Stimulated activated CD4-positive, alpha-beta T cell treated with anti-CD3 and anti-CD28 coated beads, Interleukin-4, amount 100 ng/mL, for 4 hours (primary cell): ENCODE results near the gene OR4A16.

Experiments used
- DNase-seq, 2 experiments: peaks; one replicate each; pipeline ENCODE4 v3.0.0-alpha.2; 2020

The OR4A16 gene, protein sequence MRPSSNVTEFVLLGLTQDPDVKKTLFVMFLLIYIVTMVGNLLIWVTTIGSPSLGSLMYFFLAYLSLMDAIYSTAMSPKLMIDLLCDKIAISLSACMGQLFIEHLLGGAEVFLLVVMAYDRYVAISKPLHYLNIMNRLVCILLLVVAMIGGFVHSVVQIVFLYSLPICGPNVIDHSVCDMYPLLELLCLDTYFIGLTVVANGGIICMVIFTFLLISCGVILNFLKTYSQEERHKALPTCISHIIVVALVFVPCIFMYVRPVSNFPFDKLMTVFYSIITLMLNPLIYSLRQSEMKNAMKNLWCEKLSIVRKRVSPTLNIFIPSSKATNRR

DNA sequence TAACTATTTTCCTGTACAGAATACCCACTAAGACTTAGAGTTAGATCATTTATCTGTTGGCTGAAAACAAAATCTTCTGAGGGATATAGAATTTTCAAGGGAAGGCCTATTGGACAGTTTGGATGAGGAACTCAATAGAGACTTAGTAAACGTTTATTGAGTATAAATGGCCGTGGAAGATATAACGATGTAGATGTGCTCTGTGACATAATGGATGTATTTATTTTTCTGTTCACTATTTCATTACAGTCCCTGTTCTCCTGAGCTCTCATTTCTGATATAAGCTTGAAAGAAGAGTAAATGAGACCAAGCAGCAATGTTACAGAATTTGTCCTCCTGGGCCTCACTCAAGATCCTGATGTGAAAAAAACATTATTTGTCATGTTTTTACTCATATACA is at the start of gene OR4A16:
Gene OR4A16 (plus strand): TSS at position 301 of the 400 bp plus-strand sequence. CDS start 0 bp downstream, at position 301.
- no peak for DNase-seq

DNA sequence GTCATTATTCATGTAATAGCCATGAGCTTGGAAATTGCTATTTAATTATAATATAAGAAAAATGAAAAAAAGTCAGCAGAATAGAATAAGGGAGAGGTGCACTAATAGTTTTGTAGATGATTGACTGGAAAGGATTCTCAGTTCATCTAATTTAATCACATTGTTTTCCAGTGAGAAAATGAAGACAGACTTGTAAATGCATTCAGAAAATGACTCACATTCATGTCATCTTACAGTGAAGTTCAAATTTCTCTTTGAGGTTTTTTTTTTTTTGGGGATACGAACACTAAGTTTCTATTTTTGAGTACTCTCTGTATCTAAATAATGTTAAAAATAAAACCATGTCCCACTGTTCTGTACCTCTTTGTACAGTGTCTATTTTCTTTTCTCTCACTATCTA is 18.5 kb upstream of the OR4A16 start:
- no peak for DNase-seq

DNA sequence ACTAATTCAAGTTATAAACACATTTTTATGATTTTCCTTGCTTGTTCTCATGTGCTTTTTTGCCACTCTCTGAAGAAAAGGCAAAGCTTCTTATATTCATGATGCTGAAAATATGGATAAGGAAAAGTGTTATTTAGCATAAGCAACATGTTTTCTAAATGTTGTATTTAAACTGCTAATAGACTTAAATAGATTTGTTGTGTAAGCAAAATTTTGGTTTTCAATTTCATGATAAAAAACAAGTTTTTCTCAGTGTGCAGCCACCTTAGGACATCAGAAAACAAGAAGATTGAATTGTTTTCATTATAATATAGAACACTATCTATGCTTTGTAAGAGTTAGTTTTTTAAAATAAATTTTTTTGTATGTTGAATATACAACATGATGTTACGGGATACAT is 2.3 kb downstream of the OR4A16 start:
- no peak for DNase-seq

DNA sequence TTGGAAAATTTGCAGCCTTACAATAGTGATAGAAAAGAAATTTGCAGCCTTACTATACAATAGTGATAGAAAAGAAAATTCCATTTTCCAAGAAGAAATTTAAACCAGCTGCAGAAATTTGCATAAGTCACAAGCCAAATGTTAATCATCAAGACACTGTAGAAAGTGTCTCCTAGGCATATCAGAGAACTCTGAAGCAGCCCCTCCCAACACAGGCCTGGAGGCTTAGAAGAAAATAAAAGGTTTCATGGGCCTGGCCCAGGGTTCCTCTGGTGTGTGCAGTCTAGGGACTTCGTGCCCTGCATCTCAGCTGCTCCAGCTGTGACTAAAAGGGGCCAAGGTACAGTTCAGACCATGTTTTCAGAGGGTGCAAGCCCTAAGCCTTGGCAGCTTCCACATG is 6.0 kb downstream of the OR4A16 start:
- DNase-seq = no peak

DNA sequence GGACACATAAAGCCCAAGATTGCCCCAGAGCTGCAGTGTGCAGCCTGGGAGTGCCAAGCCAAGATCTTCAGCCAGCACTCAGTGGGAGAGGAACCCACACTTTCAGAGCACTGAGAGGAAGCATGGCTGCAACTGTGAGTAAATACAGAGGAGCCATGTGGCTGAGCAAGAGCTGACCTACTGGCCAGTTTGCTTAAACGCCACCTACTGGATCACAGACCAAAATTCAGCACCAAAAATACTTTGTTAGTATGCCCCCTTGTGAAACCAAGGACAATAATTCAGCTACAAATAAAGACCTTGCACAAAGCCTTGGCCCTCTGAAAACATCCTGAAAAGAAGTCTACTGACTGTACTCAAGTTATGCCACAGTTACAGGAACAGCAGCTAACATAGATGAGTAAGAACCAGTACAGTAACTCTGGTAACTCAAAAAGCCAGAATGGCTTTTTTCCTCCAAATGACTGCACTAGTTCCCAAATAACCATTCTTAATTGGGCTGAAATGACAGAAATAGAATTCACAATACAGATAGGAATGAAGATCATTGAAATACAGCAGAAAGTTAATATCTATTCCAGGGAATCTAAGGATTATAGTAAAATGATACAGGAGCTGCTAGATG is 14.7 kb downstream of the OR4A16 start:
- no peak for DNase-seq

DNA sequence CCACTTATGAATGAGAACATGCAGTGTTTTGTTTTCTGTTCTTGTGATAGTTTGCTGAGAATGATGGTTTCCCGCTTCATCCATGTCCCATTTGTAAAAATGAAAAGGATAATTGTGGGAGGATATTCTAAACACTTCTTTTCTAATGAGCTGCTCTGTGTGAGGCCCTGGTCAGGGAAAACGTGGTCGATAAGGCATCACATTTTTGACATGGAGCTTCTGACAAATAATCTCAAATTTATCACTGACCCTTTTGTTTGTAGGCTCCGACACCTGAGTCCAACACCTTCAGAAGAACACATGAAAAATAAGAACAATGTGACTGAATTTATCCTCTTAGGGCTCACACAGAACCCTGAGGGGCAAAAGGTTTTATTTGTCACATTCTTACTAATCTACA is 24.7 kb downstream of the OR4A16 start, which contains the start of gene OR4A15:
Gene OR4A15 (plus strand): TSS at position 301 of the 400 bp plus-strand sequence. CDS start 0 bp downstream, at position 301.
- no peak for DNase-seq
